Mucosa of descending colon (tissue), 3 donors: ENCODE data around the gene TRHDE. TPM values are rescaled to one million over a fixed set of nuclear protein-coding genes. Genes with fewer than 3 reads are reported as not detected.

ENCODE experiments used
- ATAC-seq: fragments of 200-7000 bp; cut with Tn5 transposase; one replicate; pipeline ENCODE4 v1.9.1; 2020; ENCODE audit warnings: mild to moderate bottlenecking, moderate library complexity
- DNase-seq, 3 donors: peaks; one replicate each; pipeline ENCODE4 v3.0.0-alpha.2; 2020
- H3K36me3 ChIP-seq: fragments of 200-600 bp; one replicate; pipeline ENCODE4 v1.8.0; 2021; ENCODE audit warnings: low read depth, mild to moderate bottlenecking
- H3K4me1 ChIP-seq: fragments of 200-600 bp; one replicate; pipeline ENCODE4 v1.8.0; 2021; ENCODE audit warnings: low read depth, mild to moderate bottlenecking
- H3K4me3 ChIP-seq: fragments of 200-600 bp; one replicate; pipeline ENCODE4 v1.8.0; 2021; ENCODE audit warnings: mild to moderate bottlenecking
- H3K9me3 ChIP-seq: fragments of 200-600 bp; one replicate; pipeline ENCODE4 v1.8.0; 2021; ENCODE audit warnings: mild to moderate bottlenecking
- CTCF ChIP-seq: fragments of 200-600 bp; IDR thresholded peaks from one replicate; pipeline ENCODE4 v1.8.0; 2022; ENCODE audit warnings: antibody characterized with exemption, mild to moderate bottlenecking
- intact Hi-C, 2 donors: fragments of 100-400 bp; cut with DNase I in 1 of 2; cut with micrococcal nuclease in 1 of 2; formaldehyde crosslinking; loops; one replicate each; pipeline versions ENCODE4 v1.11.0 to v1.11.1; 2022; cut with DNase I, micrococcal nuclease
- total RNA-seq, 3 donors: library from RNA; stranded (reverse); fragmentation: NEBNext Ultra II Directional in 2 of 3; extraction: Animal tissue kit (Norgen Biotek cat#: 25700) in 2 of 3; gene quantifications; one replicate each; pipeline versions ENCODE4 v1.2.1 to v1.2.4, GENCODE V29; 2021 to 2023
- donor health status: DM: no; HTN: no; CAD: no; lungs with moderate emphysema.
- donor health status: DM: no; HTN: no; CAD: no.
- donor health status: DM: no; HTN: yes; CAD: no.

TRHDE gene
- total RNA-seq, 3 donors from 2014 or later, result 4.7 to 11.2 (median 6.2) TPM

DNA sequence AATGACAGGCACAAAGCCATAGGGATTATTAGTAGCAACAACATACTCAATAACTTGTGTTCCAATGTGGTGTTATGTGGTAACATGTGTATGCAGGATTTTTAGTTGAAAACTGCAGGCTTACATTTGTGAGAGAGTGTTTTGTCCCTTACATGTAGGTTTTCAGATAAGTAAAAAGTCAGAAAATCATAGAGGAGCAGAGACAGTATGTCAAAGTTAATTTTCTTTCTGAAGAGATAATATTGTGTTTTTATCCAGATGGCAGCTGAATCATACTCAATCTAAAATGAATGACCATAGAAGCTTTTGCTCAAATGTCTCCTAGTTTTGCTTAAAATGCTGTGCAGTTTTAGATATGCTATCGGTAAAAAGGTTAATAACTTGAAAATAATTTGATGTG is 277.0 kb downstream of the TRHDE start:
- no peaks in the 10 kb centered on the region for H3K9me3 ChIP-seq
- no peaks in the 10 kb centered on the region for H3K4me1 ChIP-seq
- intact Hi-C loops, result no loop called here
- TF ChIP-seq CTCF, result no peak
- no peak for ATAC-seq
- no peak overlapping the region for H3K4me3 ChIP-seq
- DNase-seq, result no peak
- H3K36me3 ChIP-seq, result no peaks in the 10 kb centered on the region

GRCh38 chr12:72560003-72560769 is 288.0 kb downstream of the TRHDE start:
- Histone ChIP-seq H3K4me1 (no peaks in the 10 kb centered on the region), H3K4me3 (no peak overlapping the region), H3K9me3 (no peaks in the 10 kb centered on the region), H3K36me3 (no peaks in the 10 kb centered on the region)
- no peak for TF ChIP-seq CTCF
- ATAC-seq, result no peak
- no peak for DNase-seq
- intact Hi-C loops, result no loop called here

DNA sequence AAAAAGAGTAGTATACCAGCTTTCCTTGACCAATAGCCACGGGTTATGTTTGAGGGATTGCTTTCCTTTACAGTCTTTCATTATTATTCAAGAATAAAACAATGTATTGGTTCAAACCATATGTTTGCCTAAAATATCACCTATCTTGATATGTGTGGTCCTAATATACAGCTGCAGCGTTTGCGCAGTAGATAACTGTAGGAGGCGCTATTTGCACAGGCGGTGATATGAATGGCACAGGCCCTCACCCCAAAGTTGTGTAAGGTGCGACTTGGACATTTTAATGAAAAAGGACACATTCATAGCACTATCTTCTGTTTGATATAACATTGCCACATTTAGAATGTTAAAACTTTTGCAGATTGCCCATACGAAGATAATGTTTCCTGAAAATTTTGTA is 298.4 kb downstream of the TRHDE start:
- ATAC-seq (no peak), DNase-seq (peak in 1 of 3 donors; percentile 4)
- H3K4me1 ChIP-seq, result no peaks in the 10 kb centered on the region
- H3K4me3 ChIP-seq, result no peak overlapping the region
- no peak for TF ChIP-seq CTCF
- no peaks in the 10 kb centered on the region for H3K9me3 ChIP-seq
- no peaks in the 10 kb centered on the region for H3K36me3 ChIP-seq
- intact Hi-C loops, result no loop called here

- ATAC-seq (no peak), DNase-seq (no peak)
- Histone ChIP-seq H3K4me3 (no peak overlapping the region), H3K9me3 (no peaks in the 10 kb centered on the region), H3K4me1 (no peaks in the 10 kb centered on the region), H3K36me3 (no peaks in the 10 kb centered on the region)
- no peak for TF ChIP-seq CTCF
- intact Hi-C loops, result no loop called here
Measured at GRCh38 chr12:72574138-72574537, 302.0 kb downstream of the TRHDE start.

DNA sequence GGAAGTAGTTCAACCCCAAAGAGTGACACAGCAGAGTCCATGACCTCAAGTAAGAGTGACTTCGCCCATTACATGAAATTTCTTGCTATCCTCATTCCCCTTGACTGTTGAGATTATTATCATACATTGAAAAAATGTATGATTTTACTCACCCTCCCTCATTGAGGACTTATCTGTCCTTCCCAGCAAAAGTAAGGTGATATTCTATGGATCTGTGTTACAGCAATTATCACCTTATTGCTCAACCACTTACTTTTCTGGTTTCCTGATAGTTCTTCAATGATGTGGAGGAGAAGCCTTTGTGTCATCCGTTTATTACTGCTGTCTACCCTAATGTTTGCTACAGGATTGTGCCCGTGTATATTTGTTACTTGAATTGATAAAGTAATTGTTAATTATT is 306.2 kb downstream of the TRHDE start:
- intact Hi-C loops, result no loop called here
- H3K4me3 ChIP-seq, result no peak overlapping the region
- ATAC-seq (no peak), DNase-seq (no peak)
- H3K4me1 ChIP-seq, result no peaks in the 10 kb centered on the region
- no peak for TF ChIP-seq CTCF
- H3K36me3 ChIP-seq, result no peaks in the 10 kb centered on the region
- no peaks in the 10 kb centered on the region for H3K9me3 ChIP-seq

DNA sequence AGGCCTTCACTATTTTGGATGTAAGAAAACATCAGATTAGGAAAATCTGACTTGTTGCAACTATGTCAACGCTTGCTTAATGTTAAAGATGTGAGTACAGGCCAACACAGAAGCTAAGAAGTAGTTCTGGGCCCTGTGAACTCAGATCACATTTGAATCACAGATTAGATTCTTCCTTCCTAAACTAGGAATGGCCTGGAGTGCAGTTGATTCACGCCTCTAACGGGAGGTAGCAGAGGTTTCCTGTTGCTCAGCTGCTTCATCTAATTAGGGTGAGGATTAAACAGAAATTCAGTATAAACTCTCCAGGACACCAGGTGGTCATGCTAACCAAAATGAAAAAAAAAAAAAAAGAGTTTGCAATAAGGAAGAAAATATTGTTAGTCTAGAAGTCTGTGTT is 314.3 kb downstream of the TRHDE start:
- no peak for DNase-seq
- no peak for TF ChIP-seq CTCF

More for the DNA sequence above, 314.3 kb downstream of the TRHDE start:
- Histone ChIP-seq H3K4me3 (no peak overlapping the region), H3K36me3 (no peaks in the 10 kb centered on the region), H3K4me1 (no peaks in the 10 kb centered on the region), H3K9me3 (no peaks in the 10 kb centered on the region)
- no peak for ATAC-seq
- intact Hi-C loops, result no loop called here
